NB4 (cell line): ENCODE data around the gene RANBP10.
"Not testable (repeated sequence)": the region's sequence is repeated elsewhere in the genome, so short reads cannot be mapped to it uniquely, and the experiment has no call there.

Experiments
- MAX ChIP-seq: IDR thresholded peaks from 2 replicates; pipeline ENCODE4 v1.6.1; 2011; ENCODE audit warnings: low read depth, low read length
- MYC ChIP-seq: IDR thresholded peaks from 2 replicates; pipeline ENCODE4 v1.6.1; 2011; ENCODE audit warnings: low read depth, low read length
- POLR2A ChIP-seq: IDR thresholded peaks from 2 replicates; pipeline ENCODE4 v1.6.1; 2011; ENCODE audit warnings: mild to moderate bottlenecking; ENCODE audit not compliant: insufficient read length; ENCODE audit errors: extremely low read depth
- TF ChIP-seq, protein P1 (sequence below): IDR thresholded peaks from one replicate; pipeline ENCODE4 v1.5.1; 2012; ENCODE audit warnings: low read depth, low read length

- TF ChIP-seq, protein P1, sequence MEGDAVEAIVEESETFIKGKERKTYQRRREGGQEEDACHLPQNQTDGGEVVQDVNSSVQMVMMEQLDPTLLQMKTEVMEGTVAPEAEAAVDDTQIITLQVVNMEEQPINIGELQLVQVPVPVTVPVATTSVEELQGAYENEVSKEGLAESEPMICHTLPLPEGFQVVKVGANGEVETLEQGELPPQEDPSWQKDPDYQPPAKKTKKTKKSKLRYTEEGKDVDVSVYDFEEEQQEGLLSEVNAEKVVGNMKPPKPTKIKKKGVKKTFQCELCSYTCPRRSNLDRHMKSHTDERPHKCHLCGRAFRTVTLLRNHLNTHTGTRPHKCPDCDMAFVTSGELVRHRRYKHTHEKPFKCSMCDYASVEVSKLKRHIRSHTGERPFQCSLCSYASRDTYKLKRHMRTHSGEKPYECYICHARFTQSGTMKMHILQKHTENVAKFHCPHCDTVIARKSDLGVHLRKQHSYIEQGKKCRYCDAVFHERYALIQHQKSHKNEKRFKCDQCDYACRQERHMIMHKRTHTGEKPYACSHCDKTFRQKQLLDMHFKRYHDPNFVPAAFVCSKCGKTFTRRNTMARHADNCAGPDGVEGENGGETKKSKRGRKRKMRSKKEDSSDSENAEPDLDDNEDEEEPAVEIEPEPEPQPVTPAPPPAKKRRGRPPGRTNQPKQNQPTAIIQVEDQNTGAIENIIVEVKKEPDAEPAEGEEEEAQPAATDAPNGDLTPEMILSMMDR: not testable (repeated sequence)
- TF ChIP-seq MAX, POLR2A, MYC: not testable (repeated sequence)
These were observed 112.7 kb downstream of the RANBP10 start for GRCh38 chr16:67693517-67694285.
